ENCODE measurements around the gene RPS27.
"Not testable (repeated sequence)": the region's sequence is repeated elsewhere in the genome, so short reads cannot be mapped to it uniquely, and the experiment has no call there.

The RPS27 gene

GRCh38 chr1:153991151-153991630, 629 bp downstream of the RPS27 start:
- peak overlapping the region; percentile 99 for H3K4me3 Mint-ChIP-seq
- no peaks in the 10 kb centered on the region for H3K27me3 Mint-ChIP-seq
- peak overlapping the region; percentile 99 for H3K27ac Mint-ChIP-seq
- H3K4me1 Mint-ChIP-seq (ENCODE audit: low read depth) = peaks cover 43% of the 10 kb centered on the region
- H3K9me3 Mint-ChIP-seq (ENCODE audit: low read depth) = no peaks in the 10 kb centered on the region
- H3K36me3 Mint-ChIP-seq = peaks cover 21% of the 10 kb centered on the region

GRCh38 chr1:153991806-153992205, 1.2 kb downstream of the RPS27 start:
- peaks cover 38% of the 10 kb centered on the region for H3K4me1 Mint-ChIP-seq (ENCODE audit: low read depth)
- peak overlapping the region; percentile 99 for H3K27ac Mint-ChIP-seq
- peak overlapping the region; percentile 99 for H3K4me3 Mint-ChIP-seq
- H3K9me3 Mint-ChIP-seq (ENCODE audit: low read depth) = no peaks in the 10 kb centered on the region
- no peaks in the 10 kb centered on the region for H3K27me3 Mint-ChIP-seq
- H3K36me3 Mint-ChIP-seq = peaks cover 21% of the 10 kb centered on the region

GRCh38 chr1:153995202-153995601, 4.6 kb downstream of the RPS27 start:
- peak overlapping the region; percentile 61 for H3K27ac Mint-ChIP-seq
- peak overlapping the region; percentile 62 for H3K4me3 Mint-ChIP-seq
- no peaks in the 10 kb centered on the region for H3K9me3 Mint-ChIP-seq (ENCODE audit: low read depth)
- peaks cover 21% of the 10 kb centered on the region for H3K36me3 Mint-ChIP-seq
- no peaks in the 10 kb centered on the region for H3K27me3 Mint-ChIP-seq
- peaks cover 29% of the 10 kb centered on the region for H3K4me1 Mint-ChIP-seq (ENCODE audit: low read depth)

GRCh38 chr1:153995640-153996039, 5.1 kb downstream of the RPS27 start:
- H3K4me3 Mint-ChIP-seq = peak overlapping the region; percentile 62
- H3K36me3 Mint-ChIP-seq = peaks cover 21% of the 10 kb centered on the region
- peak overlapping the region; percentile 61 for H3K27ac Mint-ChIP-seq
- peaks cover 25% of the 10 kb centered on the region for H3K4me1 Mint-ChIP-seq (ENCODE audit: low read depth)
- no peaks in the 10 kb centered on the region for H3K27me3 Mint-ChIP-seq
- H3K9me3 Mint-ChIP-seq (ENCODE audit: low read depth) = no peaks in the 10 kb centered on the region

- Mint-ChIP-seq H3K4me1 (ENCODE audit: low read depth) (peaks cover 17% of the 10 kb centered on the region), H3K36me3 (peaks cover 13% of the 10 kb centered on the region)
- not testable (repeated sequence) for H3K27me3 Mint-ChIP-seq; H3K9me3 Mint-ChIP-seq (ENCODE audit: low read depth); H3K4me3 Mint-ChIP-seq; H3K27ac Mint-ChIP-seq
These were observed 6.3 kb downstream of the RPS27 start for GRCh38 chr1:153996882-153997281.

- peaks cover 5% of the 10 kb centered on the region for H3K36me3 Mint-ChIP-seq
- H3K27ac Mint-ChIP-seq = no peak overlapping the region
- peaks cover under 1% of the 10 kb centered on the region for H3K4me1 Mint-ChIP-seq (ENCODE audit: low read depth)
- no peaks in the 10 kb centered on the region for H3K9me3 Mint-ChIP-seq (ENCODE audit: low read depth)
- no peaks in the 10 kb centered on the region for H3K27me3 Mint-ChIP-seq
- no peak overlapping the region for H3K4me3 Mint-ChIP-seq
These were observed 9.9 kb downstream of the RPS27 start for GRCh38 chr1:154000420-154000819.

- H3K27me3 Mint-ChIP-seq = no peaks in the 10 kb centered on the region
- no peak overlapping the region for H3K27ac Mint-ChIP-seq
- H3K36me3 Mint-ChIP-seq = no peaks in the 10 kb centered on the region
- no peak overlapping the region for H3K4me3 Mint-ChIP-seq
- no peaks in the 10 kb centered on the region for H3K9me3 Mint-ChIP-seq (ENCODE audit: low read depth)
- H3K4me1 Mint-ChIP-seq (ENCODE audit: low read depth) = no peaks in the 10 kb centered on the region
These were observed 15.6 kb downstream of the RPS27 start for GRCh38 chr1:154006136-154006535.

GRCh38 chr1:154012129-154012528, 21.6 kb downstream of the RPS27 start:
- no peak overlapping the region for H3K4me3 Mint-ChIP-seq

GRCh38 chr1:154012543-154012942, 22.0 kb downstream of the RPS27 start:
- not testable (repeated sequence) for H3K27me3 Mint-ChIP-seq; H3K9me3 Mint-ChIP-seq (ENCODE audit: low read depth); H3K27ac Mint-ChIP-seq; H3K4me3 Mint-ChIP-seq; H3K36me3 Mint-ChIP-seq; H3K4me1 Mint-ChIP-seq (ENCODE audit: low read depth)

More at GRCh38 chr1:154012129-154012528, 21.6 kb downstream of the RPS27 start:
- peaks cover 2% of the 10 kb centered on the region for H3K36me3 Mint-ChIP-seq
- H3K27ac Mint-ChIP-seq = no peak overlapping the region
- no peaks in the 10 kb centered on the region for H3K27me3 Mint-ChIP-seq
- no peaks in the 10 kb centered on the region for H3K9me3 Mint-ChIP-seq (ENCODE audit: low read depth)
- no peaks in the 10 kb centered on the region for H3K4me1 Mint-ChIP-seq (ENCODE audit: low read depth)

- H3K36me3 Mint-ChIP-seq = peaks cover 2% of the 10 kb centered on the region
- H3K27me3 Mint-ChIP-seq = no peaks in the 10 kb centered on the region
- H3K27ac Mint-ChIP-seq = no peak overlapping the region
- H3K9me3 Mint-ChIP-seq (ENCODE audit: low read depth) = no peaks in the 10 kb centered on the region
- no peaks in the 10 kb centered on the region for H3K4me1 Mint-ChIP-seq (ENCODE audit: low read depth)
- no peak overlapping the region for H3K4me3 Mint-ChIP-seq
These were observed 23.8 kb downstream of the RPS27 start for GRCh38 chr1:154014154-154014907.

GRCh38 chr1:154019269-154019668, 28.7 kb downstream of the RPS27 start:
- Mint-ChIP-seq H3K4me3 (no peak overlapping the region), H3K27me3 (no peaks in the 10 kb centered on the region), H3K27ac (no peak overlapping the region)

GRCh38 chr1:154019940-154020339, 29.4 kb downstream of the RPS27 start:
- no peak overlapping the region for H3K4me3 Mint-ChIP-seq
- no peaks in the 10 kb centered on the region for H3K27me3 Mint-ChIP-seq
- H3K27ac Mint-ChIP-seq = no peak overlapping the region
- H3K36me3 Mint-ChIP-seq = no peaks in the 10 kb centered on the region
- H3K9me3 Mint-ChIP-seq (ENCODE audit: low read depth) = no peaks in the 10 kb centered on the region
- no peaks in the 10 kb centered on the region for H3K4me1 Mint-ChIP-seq (ENCODE audit: low read depth)

More at GRCh38 chr1:154019269-154019668, 28.7 kb downstream of the RPS27 start:
- H3K36me3 Mint-ChIP-seq = no peaks in the 10 kb centered on the region
- H3K9me3 Mint-ChIP-seq (ENCODE audit: low read depth) = no peaks in the 10 kb centered on the region
- H3K4me1 Mint-ChIP-seq (ENCODE audit: low read depth) = no peaks in the 10 kb centered on the region

GRCh38 chr1:154033697-154034096, 43.1 kb downstream of the RPS27 start:
- not testable (repeated sequence) for H3K9me3 Mint-ChIP-seq (ENCODE audit: low read depth); H3K4me3 Mint-ChIP-seq; H3K27me3 Mint-ChIP-seq; H3K36me3 Mint-ChIP-seq; H3K27ac Mint-ChIP-seq; H3K4me1 Mint-ChIP-seq (ENCODE audit: low read depth)

All from activated naive CD8-positive, alpha-beta T cell (primary cell).